MCF 10A (cell line): ENCODE data around the gene CD164L2. TPM values are rescaled to one million over a fixed set of nuclear protein-coding genes. Genes with fewer than 3 reads are reported as not detected.

ENCODE experiments used
- BruUV-seq: library from RNA; stranded (reverse); fragments of 400-500 nt; replicated peaks from 2 replicates; lab custom pipeline; 2021; lab: Mats Ljungman, UMichigan
- CTCF ChIA-PET: fragments of 300-600 bp; sonication (Branson Sonifier 250); formaldehyde crosslinking; extraction: SDS; loops from one replicate; lab custom pipeline; 2021; ENCODE audit warnings: antibody characterized with exemption, inconsistent platforms; lab: Yijun Ruan, JAX
- POLR2A ChIA-PET: fragments of 300-600, 350-650 bp; sonication (Branson Sonifier 250); formaldehyde crosslinking; extraction: SDS; loops from one replicate; lab custom pipeline; 2020; ENCODE audit warnings: antibody characterized with exemption, inconsistent platforms; lab: Yijun Ruan, JAX
- DNase-seq: peaks from one replicate; pipeline ENCODE4 v3.0.0-alpha.2; 2018; ENCODE audit not compliant: unreplicated experiment
- H3K27ac Mint-ChIP-seq: one replicate; pipeline ENCODE4 v1.8.0; 2022; ENCODE audit warnings: mild to moderate bottlenecking, low read depth, mixed read lengths; ENCODE audit not compliant: unreplicated experiment
- H3K27me3 Mint-ChIP-seq: one replicate; pipeline ENCODE4 v1.8.0; 2022; ENCODE audit warnings: mixed read lengths; ENCODE audit not compliant: insufficient read depth, unreplicated experiment
- H3K36me3 Mint-ChIP-seq: one replicate; pipeline ENCODE4 v1.8.0; 2022; ENCODE audit warnings: mild to moderate bottlenecking, moderate library complexity, mixed read lengths; ENCODE audit not compliant: insufficient read depth, unreplicated experiment
- H3K4me1 Mint-ChIP-seq: one replicate; pipeline ENCODE4 v1.8.0; 2022; ENCODE audit warnings: mixed read lengths; ENCODE audit not compliant: insufficient read depth, unreplicated experiment
- H3K4me3 Mint-ChIP-seq: one replicate; pipeline ENCODE4 v1.8.0; 2022; ENCODE audit warnings: mild to moderate bottlenecking, moderate library complexity, mixed read lengths; ENCODE audit not compliant: unreplicated experiment
- H3K9me3 Mint-ChIP-seq: one replicate; pipeline ENCODE4 v1.8.0; 2022; ENCODE audit warnings: mixed read lengths; ENCODE audit not compliant: unreplicated experiment
- intact Hi-C: fragments of 100-400 bp; cut with micrococcal nuclease; formaldehyde crosslinking; loops from 2 replicates; pipeline ENCODE4 v1.14.1; 2022
- total RNA-seq: library from RNA; stranded (reverse); gene quantifications from 2 replicates; pipeline ENCODE4 v1.2.3, GENCODE V29; 2022
- TF ChIP-seq, protein P1 (sequence below): fragments of 200-600 bp; IDR thresholded peaks from one replicate; pipeline ENCODE4 v1.8.0; 2022; ENCODE audit warnings: antibody characterized with exemption, mild to moderate bottlenecking; ENCODE audit not compliant: unreplicated experiment

CD164L2 gene
- total RNA-seq, 1 experiment from 2014 or later, result 0.23 TPM

DNA sequence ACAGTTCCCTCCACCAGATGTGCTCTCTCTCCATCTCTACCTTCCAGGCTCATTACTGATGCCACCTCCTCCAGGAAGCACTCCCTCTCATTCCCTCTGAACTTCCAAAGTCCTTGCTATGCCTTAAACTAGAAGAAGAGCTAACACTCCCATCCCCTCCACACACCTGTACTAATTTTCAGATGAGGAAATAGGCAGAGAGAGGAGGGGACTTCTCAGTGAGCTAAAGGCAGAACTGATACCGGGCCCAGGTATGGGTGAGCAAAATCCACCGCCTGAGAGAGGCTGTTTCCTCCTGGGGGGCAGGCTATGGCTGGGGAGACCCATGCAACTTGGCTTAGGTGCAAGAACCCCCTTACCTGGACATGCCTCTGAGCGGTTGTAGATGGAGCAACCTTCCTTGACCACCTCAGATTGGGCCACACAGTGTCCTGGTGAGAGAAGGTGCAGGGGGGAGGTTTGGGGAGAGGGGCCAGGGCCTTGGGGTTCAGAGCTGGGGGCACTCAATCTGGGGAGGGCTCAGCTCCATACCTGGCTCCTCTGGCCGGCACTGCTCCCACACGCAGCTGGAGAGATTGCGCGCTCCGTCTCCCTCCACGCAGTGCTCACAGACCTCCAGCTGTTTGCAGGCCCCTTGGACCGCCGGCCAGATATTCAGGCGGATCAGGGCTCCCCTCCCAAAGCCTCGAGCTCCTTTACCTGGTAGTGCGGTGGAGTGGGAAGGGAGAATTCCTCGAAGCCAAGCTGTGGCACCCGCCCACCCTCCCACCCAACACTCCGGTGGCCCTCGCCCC is 967 bp downstream of the CD164L2 start:
- no peak for DNase-seq
- H3K36me3 Mint-ChIP-seq, result no peaks in the 10 kb centered on the region
- TF ChIP-seq, protein P1, sequence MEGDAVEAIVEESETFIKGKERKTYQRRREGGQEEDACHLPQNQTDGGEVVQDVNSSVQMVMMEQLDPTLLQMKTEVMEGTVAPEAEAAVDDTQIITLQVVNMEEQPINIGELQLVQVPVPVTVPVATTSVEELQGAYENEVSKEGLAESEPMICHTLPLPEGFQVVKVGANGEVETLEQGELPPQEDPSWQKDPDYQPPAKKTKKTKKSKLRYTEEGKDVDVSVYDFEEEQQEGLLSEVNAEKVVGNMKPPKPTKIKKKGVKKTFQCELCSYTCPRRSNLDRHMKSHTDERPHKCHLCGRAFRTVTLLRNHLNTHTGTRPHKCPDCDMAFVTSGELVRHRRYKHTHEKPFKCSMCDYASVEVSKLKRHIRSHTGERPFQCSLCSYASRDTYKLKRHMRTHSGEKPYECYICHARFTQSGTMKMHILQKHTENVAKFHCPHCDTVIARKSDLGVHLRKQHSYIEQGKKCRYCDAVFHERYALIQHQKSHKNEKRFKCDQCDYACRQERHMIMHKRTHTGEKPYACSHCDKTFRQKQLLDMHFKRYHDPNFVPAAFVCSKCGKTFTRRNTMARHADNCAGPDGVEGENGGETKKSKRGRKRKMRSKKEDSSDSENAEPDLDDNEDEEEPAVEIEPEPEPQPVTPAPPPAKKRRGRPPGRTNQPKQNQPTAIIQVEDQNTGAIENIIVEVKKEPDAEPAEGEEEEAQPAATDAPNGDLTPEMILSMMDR, result no peak
- H3K4me3 Mint-ChIP-seq, result no peak overlapping the region
- H3K4me1 Mint-ChIP-seq, result peaks cover 12% of the 10 kb centered on the region
- intact Hi-C loops, result no loop called here
- BruUV-seq, result no TSS peak
- H3K9me3 Mint-ChIP-seq, result no peaks in the 10 kb centered on the region
- CTCF ChIA-PET, result interaction anchor here (0.6 to 12.0 kb wide), 12 partner anchors 9 to 285 kb away, joined by 3 to 225 read pairs (median 4); partner anchors contain the start of genes MAP3K6 and SYTL1
- H3K27ac Mint-ChIP-seq, result no peak overlapping the region
- POLR2A ChIA-PET, result interaction anchor here (0.5 to 4.3 kb wide), 5 partner anchors 16 to 69 kb away, joined by 3 to 29 read pairs (median 4); partner anchors contain the start of gene MAP3K6
- H3K27me3 Mint-ChIP-seq, result no peaks in the 10 kb centered on the region

GRCh38 chr1:27380766-27381733 is 2.1 kb downstream of the CD164L2 start:
- ChIA-PET POLR2A (interaction anchor here (0.6 to 4.3 kb wide), 4 partner anchors 11 to 67 kb away, joined by 3 to 29 read pairs (median 4); partner anchors contain the start of gene MAP3K6), CTCF (interaction anchor here (0.6 to 12.0 kb wide), 8 partner anchors 11 to 279 kb away, joined by 3 to 225 read pairs (median 5); partner anchors contain the start of genes MAP3K6 and SYTL1)
- intact Hi-C loops, result no loop called here
- TF ChIP-seq, protein P1, result no peak
- BruUV-seq, result no TSS peak
- Mint-ChIP-seq H3K36me3 (no peaks in the 10 kb centered on the region), H3K4me3 (no peak overlapping the region), H3K27me3 (no peaks in the 10 kb centered on the region), H3K9me3 (no peaks in the 10 kb centered on the region), H3K27ac (no peak overlapping the region), H3K4me1 (peaks cover 12% of the 10 kb centered on the region)
- DNase-seq, result no peak

GRCh38 chr1:27380224-27380623 is 2.9 kb downstream of the CD164L2 start:
- Mint-ChIP-seq H3K27ac (no peak overlapping the region), H3K36me3 (no peaks in the 10 kb centered on the region), H3K4me3 (no peak overlapping the region), H3K27me3 (no peaks in the 10 kb centered on the region), H3K4me1 (peaks cover 12% of the 10 kb centered on the region), H3K9me3 (no peaks in the 10 kb centered on the region)
- intact Hi-C loops, result no loop called here
- BruUV-seq, result no TSS peak
- DNase-seq, result no peak
- TF ChIP-seq, protein P1, result no peak
- CTCF ChIA-PET, result interaction anchor here (0.6 to 2.0 kb wide), 5 partner anchors 7 to 278 kb away, joined by 3 to 11 read pairs (median 4); partner anchors contain the start of gene MAP3K6
- POLR2A ChIA-PET, result interaction anchor here (0.7 to 1.2 kb wide), 3 partner anchors 12 to 80 kb away, joined by 3 read pairs; partner anchors contain the start of genes GPR3 and MAP3K6
